ENCODE data around the gene SEC22A.

Gene SEC22A

DNA sequence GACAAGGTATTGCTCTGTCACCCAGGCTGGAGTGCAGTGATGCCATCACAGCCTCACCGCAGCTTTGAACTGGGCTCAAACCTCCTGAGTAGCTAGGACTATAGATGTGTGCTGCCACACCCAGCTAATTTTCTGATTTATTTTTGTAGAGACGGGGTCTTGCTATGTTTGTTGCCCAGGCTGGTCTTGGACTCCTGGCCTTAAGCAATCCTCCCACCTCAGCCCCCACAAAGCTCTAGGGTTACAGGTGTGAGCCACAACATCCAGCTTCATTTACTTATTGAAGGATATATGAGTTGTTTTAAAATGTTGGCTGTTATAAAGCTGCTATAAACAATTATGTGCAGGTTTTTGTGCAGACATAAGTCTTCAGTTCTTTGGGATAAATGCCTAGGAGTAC is 62.2 kb downstream of the SEC22A start:
- DNase-seq (ENCODE audit: low read depth), result no peak

DNA sequence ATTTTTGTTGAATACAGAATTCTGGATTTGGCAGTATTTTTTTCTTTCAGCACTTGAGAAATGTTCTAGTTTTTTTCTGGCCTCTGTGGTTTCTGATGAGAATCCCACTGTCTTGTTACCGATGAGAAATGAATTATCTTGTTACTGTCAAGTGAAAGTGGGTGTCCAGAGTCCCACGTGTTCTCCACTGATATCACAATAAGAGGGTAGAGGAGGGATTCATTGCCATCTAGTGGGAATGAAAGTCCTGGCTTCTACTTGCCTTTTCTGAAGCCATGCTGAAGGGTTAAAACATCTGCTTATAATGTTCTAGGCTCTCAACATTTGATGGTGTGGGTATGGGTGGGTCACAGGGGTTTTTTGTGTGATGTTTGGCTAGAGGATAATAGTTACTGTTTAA is 66.1 kb downstream of the SEC22A start:
- DNase-seq (ENCODE audit: low read depth), result no peak

DNA sequence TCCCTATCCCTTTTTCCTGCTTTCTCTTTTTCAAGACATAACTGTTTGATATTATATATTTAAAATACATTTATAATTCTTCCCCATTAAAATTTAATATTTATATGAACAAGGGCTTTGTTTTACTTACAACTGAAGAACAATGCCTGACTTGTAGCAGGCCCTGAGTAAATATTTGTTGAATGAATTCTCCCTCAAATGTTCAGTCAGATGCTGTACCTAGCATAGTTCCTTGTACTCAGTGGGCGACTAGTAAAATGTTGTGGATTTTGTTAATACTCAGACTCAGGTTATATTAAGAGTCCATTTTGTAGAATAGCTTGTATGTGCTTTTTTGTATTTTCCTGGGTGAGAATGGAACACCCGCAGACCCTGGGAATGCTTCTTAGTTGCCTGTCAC is 69.1 kb downstream of the SEC22A start:
- no peak for DNase-seq (ENCODE audit: low read depth)

DNA sequence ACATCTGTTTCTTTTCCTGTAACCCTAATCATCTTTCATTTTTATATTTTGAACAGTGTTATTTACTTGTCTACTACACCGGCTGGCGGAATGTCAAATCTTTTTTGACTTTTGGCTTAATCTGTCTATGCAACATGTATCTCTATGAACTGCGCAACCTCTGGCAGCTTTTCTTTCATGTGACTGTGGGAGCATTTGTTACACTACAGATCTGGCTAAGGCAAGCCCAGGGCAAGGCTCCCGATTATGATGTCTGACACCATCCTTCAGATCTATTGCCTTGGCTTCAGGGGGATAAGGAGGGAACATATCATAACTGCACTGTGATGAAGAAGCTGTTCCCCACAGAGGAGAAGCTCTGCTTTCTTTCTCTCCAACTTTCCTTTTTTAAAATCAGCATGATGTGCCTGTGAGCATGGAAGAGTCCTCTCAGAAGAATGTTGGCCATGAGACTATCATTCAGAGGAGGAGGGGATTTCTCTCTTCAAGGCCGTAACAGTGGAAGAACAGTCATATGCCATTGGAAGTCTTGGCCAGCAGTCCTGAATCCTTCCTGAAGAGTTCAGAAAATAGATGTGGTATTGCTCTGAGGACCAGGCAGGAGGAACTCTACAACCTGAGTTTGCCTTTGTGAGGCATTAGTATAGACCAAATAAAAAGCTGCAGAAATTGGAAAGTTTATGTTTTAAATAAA is 69.9 kb downstream of the SEC22A start:
- DNase-seq (ENCODE audit: low read depth), result no peak

DNA sequence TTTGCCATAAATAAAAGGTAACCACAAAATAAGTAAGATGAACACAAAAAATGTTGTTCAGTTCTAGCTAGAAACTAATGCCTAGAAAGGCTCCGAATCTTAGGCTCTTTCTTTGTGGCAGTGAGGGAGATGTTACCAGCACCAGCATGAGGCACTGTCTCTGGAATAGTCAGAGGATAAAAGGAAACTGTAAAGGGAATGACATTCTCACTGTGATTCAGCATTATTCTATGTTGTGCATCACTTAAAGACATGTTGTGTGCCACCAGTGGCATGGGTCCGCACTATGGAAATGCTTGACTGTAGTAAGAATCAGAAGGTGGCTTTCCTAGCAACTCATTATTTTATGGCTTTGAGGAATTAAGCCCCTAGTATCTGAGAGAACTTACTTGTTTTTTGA is 70.8 kb downstream of the SEC22A start:
- peak; percentile 47 for DNase-seq (ENCODE audit: low read depth)

DNA sequence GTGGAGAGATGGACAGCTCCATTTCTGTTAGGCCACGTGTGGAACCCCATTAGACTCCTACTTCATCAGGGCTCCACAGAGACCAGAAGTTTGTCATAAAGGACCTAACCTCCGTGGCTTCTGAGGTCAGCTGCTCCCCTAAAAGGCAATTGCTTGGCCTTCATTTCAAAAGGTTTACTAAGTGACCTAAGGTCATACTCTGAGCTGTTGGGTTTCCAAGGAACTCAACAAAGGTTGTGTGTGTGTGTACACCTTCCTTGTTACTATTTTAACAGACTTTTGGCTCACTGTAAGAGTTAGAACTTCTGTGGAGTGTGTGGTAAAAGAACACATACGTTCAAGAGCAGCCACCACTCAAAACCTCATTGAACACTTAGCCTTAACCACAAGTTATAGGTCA is 73.9 kb downstream of the SEC22A start:
- no peak for DNase-seq (ENCODE audit: low read depth)

DNA sequence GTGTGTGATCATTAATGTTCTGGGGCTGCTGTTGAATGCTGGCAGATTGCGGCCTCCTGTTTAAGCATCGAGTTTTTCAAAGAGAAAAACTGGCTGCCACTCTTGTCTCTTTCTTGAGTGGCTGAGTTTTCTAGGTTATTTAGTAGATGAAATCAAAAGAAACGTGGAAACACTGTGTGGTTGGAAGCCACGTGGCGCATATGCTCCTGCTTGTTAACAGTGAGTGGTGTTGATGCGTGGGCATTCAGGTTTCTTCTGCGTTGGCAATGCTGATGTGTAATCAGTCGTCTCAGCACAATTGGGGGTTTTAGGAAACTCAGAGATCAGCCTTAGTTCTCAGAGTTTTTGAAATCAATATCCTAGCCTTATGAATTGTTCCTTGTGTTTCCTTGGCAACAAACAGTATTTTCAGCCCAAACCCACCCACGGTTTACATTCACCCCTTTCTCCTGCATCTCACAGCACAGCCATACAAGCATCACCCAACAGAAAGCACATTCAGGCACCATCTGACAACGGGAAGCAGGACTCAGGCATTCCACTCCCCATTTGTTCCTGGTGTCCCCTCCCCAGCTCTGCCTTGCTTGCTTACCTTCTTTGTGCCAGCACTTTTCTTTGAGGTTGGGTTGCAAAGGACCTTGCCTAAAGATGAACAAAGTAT is 74.7 kb downstream of the SEC22A start:
- DNase-seq (ENCODE audit: low read depth), result no peak

DNA sequence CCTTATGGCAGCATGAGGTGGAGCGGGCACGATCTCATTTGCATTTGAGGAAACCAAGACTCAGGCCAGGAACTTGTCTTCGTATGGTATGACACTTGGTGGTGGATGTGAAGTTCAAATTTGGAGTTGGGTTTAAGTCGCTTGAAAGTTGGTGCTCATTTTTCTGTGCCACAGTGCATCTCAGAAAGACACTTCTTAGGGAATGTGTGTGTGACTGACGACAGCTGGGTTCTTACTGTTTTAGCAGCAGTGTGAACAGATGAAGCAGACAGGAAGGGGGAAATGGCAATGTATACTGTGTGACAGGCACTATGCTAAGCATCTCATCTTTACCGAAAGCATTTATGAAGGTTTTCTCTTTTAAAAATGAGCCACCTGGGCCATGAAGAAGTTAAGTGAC is 75.4 kb downstream of the SEC22A start:
- DNase-seq (ENCODE audit: low read depth), result no peak

DNA sequence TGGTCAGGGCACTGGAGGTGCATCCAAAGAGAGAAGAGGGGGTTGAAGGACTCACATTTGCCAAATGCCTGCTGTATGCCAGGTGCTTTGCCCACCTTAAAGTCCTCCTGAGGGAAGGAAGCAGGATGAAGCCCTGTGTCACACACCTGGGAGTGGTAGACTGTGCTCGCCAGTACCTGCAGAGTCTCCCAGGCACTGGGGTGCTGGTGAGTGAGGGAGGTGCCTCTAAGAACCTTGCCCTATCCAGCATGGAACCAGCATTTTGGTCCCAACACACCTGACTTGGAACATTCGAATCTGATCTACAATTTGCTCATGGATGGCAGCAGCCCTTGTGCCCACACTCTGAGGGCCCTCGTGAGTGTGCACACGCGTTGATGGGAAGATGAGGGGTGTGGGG is 76.7 kb downstream of the SEC22A start:
- DNase-seq (ENCODE audit: low read depth), result no peak

DNA sequence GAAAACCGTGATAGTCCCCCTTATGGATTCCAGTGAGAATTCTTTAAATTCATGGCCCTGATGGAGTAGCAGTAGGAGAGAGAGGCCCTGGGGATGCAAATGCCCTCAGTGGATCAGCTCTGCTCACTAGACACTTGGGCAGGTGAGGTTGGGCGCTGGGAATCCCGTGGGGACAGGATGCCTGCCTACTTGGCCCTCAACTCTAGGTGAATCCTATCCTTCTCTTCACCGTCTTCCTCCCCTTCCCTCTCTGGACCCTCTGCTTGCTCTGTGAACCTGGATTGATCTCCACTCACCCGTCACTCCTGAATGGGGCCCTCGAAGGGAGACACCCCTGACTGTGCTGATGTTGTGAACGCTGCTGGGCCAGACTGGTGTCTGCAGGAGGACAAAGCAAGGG is 77.4 kb downstream of the SEC22A start:
- DNase-seq (ENCODE audit: low read depth), result no peak

DNA sequence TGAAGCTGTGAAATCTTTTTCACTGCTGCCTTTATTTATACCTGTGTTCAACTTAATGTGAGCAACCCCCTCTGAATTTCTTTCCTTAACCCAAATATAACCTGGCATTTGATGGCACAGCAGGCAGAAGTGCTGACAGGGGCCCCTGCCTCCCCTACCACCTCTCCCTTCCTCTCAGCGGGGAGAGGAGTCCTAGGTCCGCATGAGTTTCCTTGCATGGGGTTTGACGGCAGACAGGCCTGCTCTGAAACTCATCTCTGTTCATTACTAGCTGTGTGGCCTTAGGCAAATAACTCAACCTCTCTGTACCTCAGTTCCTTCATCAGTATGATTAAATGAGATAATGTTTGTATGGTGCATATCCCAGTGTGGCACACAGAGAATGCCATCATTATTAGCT is 79.7 kb downstream of the SEC22A start:
- DNase-seq (ENCODE audit: low read depth), result no peak

DNA sequence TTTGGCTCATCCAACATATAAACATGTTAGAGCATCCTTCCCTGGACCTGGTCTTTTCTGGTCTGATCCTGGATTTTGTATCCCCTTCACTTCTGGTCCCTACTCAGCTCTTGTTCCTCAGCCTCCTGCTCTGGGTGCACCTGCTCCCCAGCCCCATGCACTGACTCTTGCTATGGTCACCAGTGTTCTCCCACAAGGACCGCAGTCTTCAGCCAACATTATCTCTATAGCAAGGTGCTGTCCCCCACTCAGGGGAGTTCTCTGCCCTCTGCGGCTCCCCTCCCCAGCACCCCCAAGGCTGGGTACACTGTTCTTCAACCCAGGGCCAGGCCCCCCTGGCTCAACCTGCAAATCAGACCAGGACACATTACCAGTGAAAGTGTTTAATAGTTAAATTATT is 80.2 kb downstream of the SEC22A start:
- DNase-seq (ENCODE audit: low read depth), result no peak

DNA sequence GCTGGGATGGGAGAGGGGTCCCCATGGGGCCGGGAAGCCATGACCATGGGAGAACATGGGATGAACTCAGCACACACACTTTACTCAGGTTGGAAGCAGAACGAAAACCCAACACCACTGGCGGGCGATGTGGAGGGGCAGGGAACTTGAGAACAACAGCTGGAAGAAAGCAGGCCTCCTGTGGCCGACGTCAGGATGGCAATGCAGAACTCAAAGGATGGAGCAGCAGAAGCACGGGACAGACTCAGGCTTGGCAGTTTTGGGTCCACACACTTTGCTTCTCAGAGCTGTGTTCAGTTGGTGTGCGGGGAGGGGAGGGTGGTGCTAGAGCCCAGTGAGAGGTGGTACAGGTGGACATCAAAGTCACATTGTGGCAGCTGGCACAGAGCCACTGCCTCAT is 80.7 kb downstream of the SEC22A start:
- no peak for DNase-seq (ENCODE audit: low read depth)

DNA sequence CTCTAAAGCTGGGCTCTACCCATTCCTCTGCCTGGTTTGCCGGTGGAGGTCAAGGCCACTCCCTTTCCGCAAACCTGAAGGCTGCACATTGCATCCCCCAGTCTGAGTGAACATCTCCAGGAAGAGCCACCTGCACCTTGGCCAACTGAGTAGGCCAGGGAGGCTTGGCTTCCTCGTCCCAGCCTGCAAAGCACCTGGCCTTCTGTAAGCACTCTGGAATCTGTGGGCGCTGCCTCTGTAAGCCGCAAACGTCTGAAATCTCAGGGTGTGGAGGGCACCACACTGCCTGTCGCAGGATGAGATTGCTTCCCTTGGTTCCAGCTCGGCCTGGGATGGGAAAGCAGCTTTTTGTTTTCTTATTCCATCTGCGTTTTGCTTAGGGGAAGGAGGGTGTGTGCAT is 81.3 kb downstream of the SEC22A start:
- no peak for DNase-seq (ENCODE audit: low read depth)

DNA sequence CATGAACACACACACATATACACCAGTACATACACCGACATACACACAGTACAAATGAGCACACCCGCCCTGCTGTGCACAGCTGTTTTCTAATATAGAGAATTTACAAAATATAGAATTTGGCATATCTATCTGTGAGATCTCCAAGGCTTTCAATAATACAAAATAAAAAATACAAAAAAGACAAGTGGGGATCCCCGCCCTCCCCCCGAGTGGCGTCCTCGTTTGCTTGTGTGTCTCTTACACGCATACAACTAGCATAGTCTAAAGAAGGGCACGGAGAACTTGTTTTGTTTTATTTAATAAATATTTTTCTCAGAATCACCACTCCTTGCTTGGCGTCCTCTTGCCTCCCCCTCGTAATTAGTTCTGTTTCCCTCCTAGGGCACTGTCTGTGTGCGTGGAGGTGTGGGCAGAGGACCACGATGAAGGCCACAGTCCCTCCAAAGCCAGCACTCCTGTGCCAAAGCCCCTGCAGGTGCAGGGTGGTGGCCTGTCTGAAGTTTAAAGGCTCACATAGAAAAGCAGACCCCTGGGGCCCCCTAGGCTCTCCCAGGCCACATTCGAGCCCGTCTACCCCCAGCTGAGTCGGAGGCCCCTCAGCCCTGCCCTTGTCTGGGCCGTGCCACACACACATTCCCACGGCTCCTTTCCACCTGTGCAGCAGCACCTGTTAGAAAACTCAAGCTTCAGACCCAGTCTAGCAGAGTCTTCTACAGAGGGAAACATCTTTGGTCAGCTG is 82.1 kb downstream of the SEC22A start:
- DNase-seq (ENCODE audit: low read depth), result no peak

DNA sequence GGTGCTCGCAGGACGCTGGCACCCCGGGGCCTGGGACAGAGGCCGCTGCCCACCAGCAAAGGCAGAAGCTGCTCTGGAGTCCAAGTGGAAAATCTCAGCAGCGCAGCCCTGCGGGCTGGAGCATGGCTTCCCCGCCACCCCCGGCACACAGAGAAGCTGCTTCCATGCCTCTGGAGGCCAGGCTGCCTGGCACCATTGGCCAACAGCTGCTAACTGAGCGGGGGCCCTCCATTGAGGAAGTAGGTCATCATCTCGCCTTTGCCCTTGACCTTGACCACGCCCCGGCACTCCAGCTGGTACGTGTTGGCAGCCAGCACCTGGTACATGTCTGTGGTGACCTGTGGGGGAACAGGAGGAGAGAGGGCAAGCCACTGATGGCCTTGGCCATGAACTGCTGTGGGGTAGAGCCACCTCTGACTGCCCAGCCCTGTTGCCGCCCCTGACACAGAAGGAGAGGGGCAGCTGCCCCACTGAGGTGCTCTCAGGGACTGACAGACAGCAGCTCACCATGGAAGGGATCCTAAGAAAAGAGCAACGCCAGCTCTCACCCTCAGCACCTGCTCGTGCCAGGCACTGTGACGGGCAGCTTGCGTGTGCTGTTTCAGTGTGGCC is 82.8 kb downstream of the SEC22A start:
- DNase-seq (ENCODE audit: low read depth), result no peak

DNA sequence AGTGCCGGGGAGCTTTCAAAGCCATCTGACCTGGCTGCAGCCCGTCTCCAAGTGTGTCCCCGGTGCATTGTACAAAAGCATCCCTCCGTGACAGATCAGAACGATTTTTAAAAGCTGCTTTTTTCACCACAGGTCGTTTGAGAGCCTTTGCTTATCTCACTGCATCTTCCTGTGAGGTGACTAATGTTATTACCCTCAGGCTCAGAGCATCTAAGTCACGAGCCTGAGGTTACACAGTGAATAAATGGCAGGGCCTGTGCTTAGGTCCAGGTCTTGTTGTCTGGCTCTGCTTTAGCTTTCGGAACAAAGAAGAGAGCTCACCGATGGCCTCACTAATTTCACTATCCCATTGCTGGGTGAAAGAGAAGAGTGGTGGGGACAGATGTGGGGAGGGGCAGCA is 83.3 kb downstream of the SEC22A start:
- no peak for DNase-seq (ENCODE audit: low read depth)

DNA sequence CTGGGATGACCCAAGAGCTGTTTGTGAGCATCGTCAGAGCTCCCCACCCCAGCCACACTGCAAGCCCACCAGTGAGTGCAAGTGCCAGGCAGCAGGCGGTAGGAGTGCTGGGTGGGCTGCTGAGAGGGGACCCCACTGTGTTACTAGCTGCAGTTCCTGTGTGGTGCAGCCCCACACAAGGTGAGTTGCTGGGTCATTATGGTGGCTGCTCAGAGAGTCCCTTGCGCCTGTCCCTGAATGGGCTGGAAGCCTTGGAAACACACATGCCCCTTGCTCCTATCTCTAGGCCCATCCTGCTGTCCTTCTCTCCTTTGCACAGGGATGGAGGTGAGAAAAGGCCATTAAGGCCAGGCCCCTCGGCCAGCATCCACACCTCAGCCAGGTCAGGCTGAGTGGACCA is 83.7 kb downstream of the SEC22A start:
- DNase-seq (ENCODE audit: low read depth), result no peak

DNA sequence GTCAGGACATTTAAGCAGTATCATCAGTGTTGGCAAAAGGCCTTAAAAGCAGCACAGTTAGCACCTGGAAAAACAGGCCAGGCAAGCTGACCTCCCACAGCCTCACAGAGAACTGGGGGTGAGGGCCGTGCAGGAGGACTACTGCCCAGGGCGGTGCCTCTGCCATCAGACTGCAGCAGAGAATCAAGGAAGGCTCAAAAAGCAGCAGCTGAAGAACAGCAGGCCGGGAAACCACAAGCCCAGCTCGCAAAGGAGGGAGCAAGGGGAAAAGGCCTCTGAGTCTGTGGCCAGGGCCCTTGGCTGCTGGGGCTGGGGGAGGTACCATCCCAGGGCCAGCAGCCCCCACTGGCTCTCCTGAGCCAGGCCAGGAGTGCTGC is 84.2 kb downstream of the SEC22A start:
- DNase-seq (ENCODE audit: low read depth), result no peak

DNA sequence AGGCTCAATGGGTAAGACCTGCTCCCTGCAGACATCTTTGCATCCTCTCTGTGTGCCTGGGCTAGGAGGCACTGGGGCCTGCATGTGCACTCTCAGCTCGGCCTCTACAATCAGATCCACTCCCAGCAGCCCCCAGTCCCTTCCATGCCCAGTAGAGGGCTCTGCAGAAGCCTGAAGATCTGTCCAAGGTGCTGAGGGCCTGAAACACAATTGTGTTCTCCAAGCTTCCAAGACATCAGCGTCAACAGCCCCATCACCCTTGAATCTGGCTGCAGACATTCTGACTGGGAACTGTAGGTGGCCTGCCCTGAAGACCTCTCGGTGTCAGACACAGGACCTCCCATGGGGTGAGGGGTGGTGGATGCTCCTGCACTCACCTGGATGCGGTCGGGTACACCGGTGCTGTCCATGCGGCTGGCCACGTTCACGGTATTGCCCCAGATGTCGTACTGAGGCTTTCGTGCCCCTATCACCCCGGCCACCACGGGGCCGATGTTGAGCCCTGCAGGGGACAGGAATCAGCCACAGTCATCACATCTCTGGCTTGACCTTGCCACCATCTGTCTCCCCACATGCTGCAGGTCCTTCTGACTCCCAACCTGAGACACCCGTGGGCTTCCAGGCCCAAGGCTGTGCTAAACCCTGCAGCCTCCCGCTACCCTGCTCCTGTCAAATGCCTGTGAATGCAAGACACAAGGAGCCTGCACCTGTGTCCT is 84.7 kb downstream of the SEC22A start:
- peak; percentile 76 for DNase-seq (ENCODE audit: low read depth)

DNA sequence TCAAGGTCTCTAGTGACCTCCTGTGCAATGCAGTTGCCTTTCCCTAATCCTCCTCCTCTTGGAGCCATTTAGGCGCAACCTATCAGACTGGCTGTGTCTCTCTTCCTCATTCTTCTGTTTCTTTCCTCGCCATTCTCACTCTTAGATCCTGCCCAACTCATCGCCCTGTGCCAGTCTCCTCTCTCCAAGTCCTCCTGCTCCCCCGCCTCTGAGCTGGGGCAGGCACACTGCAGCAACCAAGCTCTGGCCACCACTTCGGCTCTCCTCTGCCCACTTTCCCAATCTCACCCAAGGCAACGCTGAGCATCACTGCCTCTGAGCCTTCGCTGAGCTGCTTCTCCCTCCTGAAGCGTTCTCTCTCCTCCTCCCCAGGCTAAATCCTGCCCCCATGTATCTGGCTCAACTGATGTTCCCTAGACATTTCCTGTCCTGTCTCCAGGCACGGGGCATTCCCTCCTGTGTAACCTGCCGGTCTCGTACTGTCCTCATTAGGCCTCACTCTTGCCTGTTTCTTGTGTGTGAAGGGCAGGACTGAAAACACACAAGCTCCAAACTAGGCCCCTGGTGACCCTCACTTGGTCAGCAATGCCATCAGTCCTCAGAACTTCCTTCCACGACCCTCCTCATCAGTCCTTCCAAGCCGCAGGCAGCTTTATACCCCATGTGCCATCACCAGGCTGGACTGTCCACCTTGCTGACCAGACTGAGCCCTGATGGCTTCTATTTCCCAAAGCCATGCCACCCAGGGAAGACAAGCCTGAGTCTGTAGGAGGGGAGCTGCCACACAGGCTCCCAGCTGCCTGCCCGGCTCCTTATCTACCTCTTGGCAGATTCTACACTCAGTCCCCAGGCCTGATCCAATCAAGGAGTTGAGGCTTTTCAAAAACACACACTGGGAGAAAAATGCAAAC is 85.6 kb downstream of the SEC22A start:
- DNase-seq (ENCODE audit: low read depth), result no peak

DNA sequence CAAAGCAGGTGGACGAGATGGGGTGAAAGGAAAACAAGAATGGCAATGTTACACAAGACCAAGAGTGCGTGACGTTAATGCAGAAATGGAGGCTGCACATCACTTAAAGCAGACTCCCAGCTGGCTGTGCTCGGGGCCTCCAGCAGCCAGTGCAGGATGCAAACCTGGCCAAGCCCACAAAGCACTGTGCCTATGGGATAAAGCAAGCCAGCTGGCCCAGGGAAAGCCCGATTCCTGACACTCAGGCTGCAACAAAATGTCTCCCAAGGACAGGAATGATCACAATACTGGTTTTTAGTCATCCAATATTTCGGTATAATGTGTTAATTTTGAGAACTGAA is 86.2 kb downstream of the SEC22A start:
- no peak for DNase-seq (ENCODE audit: low read depth)
